Measurements from ENCODE around the gene MEIKIN. TPM values are rescaled to one million over a fixed set of nuclear protein-coding genes. Genes with fewer than 3 reads are reported as not detected.
A peak's percentile ranks its signal among the peaks of the same experiment; 100 is the strongest.
"Not testable (repeated sequence)": the region's sequence is repeated elsewhere in the genome, so short reads cannot be mapped to it uniquely, and the experiment has no call there.

The MEIKIN gene
- total and polyA plus RNA-seq, 2 of the 13 experiments (the other 11 are each of a cell fraction or from before 2014, with no cell fraction given), result not detected

- H3K9me3 ChIP-seq (ENCODE audit: low read length), result peaks cover 27% of the 10 kb centered on the region
- intact Hi-C loops (cut with micrococcal nuclease; ENCODE audit: unreplicated experiment); CTCF ChIA-PET (ENCODE audit: low intra/inter-chr PET ratio, low total read pairs); DNase-seq (ENCODE audit: low spot score); H4K20me1 ChIP-seq (ENCODE audit: insufficient read depth, low read length); H3K36me3 ChIP-seq (replicated peaks in 1 of 2; ENCODE audit: control insufficient read depth in 1 of 2, insufficient read depth in 2 of 2, low read length in 2 of 2); H3K27ac ChIP-seq (ENCODE audit: extremely low read length, insufficient read depth, low read length); in situ Hi-C loops (cut with HindIII; ENCODE audit: extremely low pct_ligation_motif_present, low pct_unique_long_range_greater_than_20kb); H3K9ac ChIP-seq (ENCODE audit: insufficient read depth, low read depth, low read length); H3K4me2 ChIP-seq (ENCODE audit: low read depth, low read length); H3K4me1 ChIP-seq (ENCODE audit: insufficient read depth, low read length); H3K27me3 ChIP-seq (ENCODE audit: control insufficient read depth in 1 of 2, insufficient read depth in 2 of 2, low read length in 2 of 2); H2AFZ ChIP-seq (ENCODE audit: low read length); BruUV-seq (replicated peaks); H3K79me2 ChIP-seq (ENCODE audit: insufficient read depth, low read length); ATAC-seq; FAIRE-seq; H3K4me3 ChIP-seq (replicated peaks in 1 of 3; ENCODE audit: insufficient read depth in 1 of 3, low read depth in 2 of 3, low read length in 3 of 3); POLR2A ChIA-PET: not testable (repeated sequence)
- 0% methylated on average over 1 of the region's 1 CpG for WGBS (ENCODE audit: low lambda C conversion rate)
Measured at GRCh38 chr5:131842971-131843370, 102.5 kb downstream of the MEIKIN start.

- FAIRE-seq; H3K4me1 ChIP-seq (ENCODE audit: insufficient read depth, low read length); intact Hi-C loops (cut with micrococcal nuclease; ENCODE audit: unreplicated experiment); H3K9me3 ChIP-seq (ENCODE audit: low read length); H3K27me3 ChIP-seq (ENCODE audit: control insufficient read depth in 1 of 2, insufficient read depth in 2 of 2, low read length in 2 of 2); POLR2A ChIA-PET; H3K4me2 ChIP-seq (ENCODE audit: low read depth, low read length); BruUV-seq (replicated peaks); H2AFZ ChIP-seq (ENCODE audit: low read length); H3K9ac ChIP-seq (ENCODE audit: insufficient read depth, low read depth, low read length); DNase-seq (ENCODE audit: low spot score); CTCF ChIA-PET (ENCODE audit: low intra/inter-chr PET ratio, low total read pairs); H3K79me2 ChIP-seq (ENCODE audit: insufficient read depth, low read length); H4K20me1 ChIP-seq (ENCODE audit: insufficient read depth, low read length); in situ Hi-C loops (cut with HindIII; ENCODE audit: extremely low pct_ligation_motif_present, low pct_unique_long_range_greater_than_20kb); H3K4me3 ChIP-seq (replicated peaks in 1 of 3; ENCODE audit: insufficient read depth in 1 of 3, low read depth in 2 of 3, low read length in 3 of 3); ATAC-seq; H3K27ac ChIP-seq (ENCODE audit: extremely low read length, insufficient read depth, low read length); H3K36me3 ChIP-seq (replicated peaks in 1 of 2; ENCODE audit: control insufficient read depth in 1 of 2, insufficient read depth in 2 of 2, low read length in 2 of 2): not testable (repeated sequence)
- 6% methylated on average over 2 of the region's 2 CpGs for WGBS (ENCODE audit: low lambda C conversion rate)
Measured at GRCh38 chr5:131832702-131833101, 112.8 kb downstream of the MEIKIN start.

- H3K4me2 ChIP-seq (ENCODE audit: low read depth, low read length), result peak overlapping the region; percentile 19
- no TSS peak for BruUV-seq (replicated peaks)
- DNase-seq (ENCODE audit: low spot score), result peak; percentile 30
- no peaks in the 10 kb centered on the region for H3K79me2 ChIP-seq (ENCODE audit: insufficient read depth, low read length)
- 0% methylated on average over 2 of the region's 2 CpGs for WGBS (ENCODE audit: low lambda C conversion rate)
- no peaks in the 10 kb centered on the region for H3K9me3 ChIP-seq (ENCODE audit: low read length)
- no peak overlapping the region for H3K27ac ChIP-seq (ENCODE audit: extremely low read length, insufficient read depth, low read length)
- intact Hi-C loops (cut with micrococcal nuclease; ENCODE audit: unreplicated experiment) (no loop called here), in situ Hi-C loops (cut with HindIII; ENCODE audit: extremely low pct_ligation_motif_present, low pct_unique_long_range_greater_than_20kb) (no loop called here)
- H3K4me1 ChIP-seq (ENCODE audit: insufficient read depth, low read length), result peaks cover 13% of the 10 kb centered on the region
- no peaks in the 10 kb centered on the region for H3K36me3 ChIP-seq (replicated peaks in 1 of 2; ENCODE audit: control insufficient read depth in 1 of 2, insufficient read depth in 2 of 2, low read length in 2 of 2)
- ChIA-PET POLR2A (interaction anchor here (1.1 kb wide), 1 partner anchor 29 kb away, joined by 4 read pairs; the partner anchor contains the start of gene FNIP1), CTCF (ENCODE audit: low intra/inter-chr PET ratio, low total read pairs) (no interaction called here)
- no peaks in the 10 kb centered on the region for H3K27me3 ChIP-seq (ENCODE audit: control insufficient read depth in 1 of 2, insufficient read depth in 2 of 2, low read length in 2 of 2)
- H3K4me3 ChIP-seq (replicated peaks in 1 of 3; ENCODE audit: insufficient read depth in 1 of 3, low read depth in 2 of 3, low read length in 3 of 3), result no peak overlapping the region
- no peak for FAIRE-seq
- H4K20me1 ChIP-seq (ENCODE audit: insufficient read depth, low read length), result no peaks in the 10 kb centered on the region
- peak; percentile 69 for ATAC-seq
- H2AFZ ChIP-seq (ENCODE audit: low read length), result no peak overlapping the region
- H3K9ac ChIP-seq (ENCODE audit: insufficient read depth, low read depth, low read length), result no peak overlapping the region
- TF ChIP-seq SIN3A (IDR thresholded peaks at IDR 0.05; ENCODE audit: borderline replicate concordance, low read depth, low read length) (no peak), ZNF83 (CRISPR knock-in tag; IDR thresholded peaks at IDR 0.05; ENCODE audit: borderline replicate concordance) (no peak), ZNF136 (CRISPR knock-in tag; IDR thresholded peaks at IDR 0.05; ENCODE audit: low read depth) (no peak), KLF16 (CRISPR knock-in tag; IDR thresholded peaks at IDR 0.05) (no peak), ZNF839 (CRISPR knock-in tag; IDR thresholded peaks at IDR 0.05; ENCODE audit: borderline replicate concordance) (no peak), ZNF781 (CRISPR knock-in tag; IDR thresholded peaks at IDR 0.05; ENCODE audit: borderline replicate concordance, not compliant biosample characterization) (no peak), IKZF5 (CRISPR knock-in tag; IDR thresholded peaks at IDR 0.05) (no peak)
- TF ChIP-seq, protein P1, sequence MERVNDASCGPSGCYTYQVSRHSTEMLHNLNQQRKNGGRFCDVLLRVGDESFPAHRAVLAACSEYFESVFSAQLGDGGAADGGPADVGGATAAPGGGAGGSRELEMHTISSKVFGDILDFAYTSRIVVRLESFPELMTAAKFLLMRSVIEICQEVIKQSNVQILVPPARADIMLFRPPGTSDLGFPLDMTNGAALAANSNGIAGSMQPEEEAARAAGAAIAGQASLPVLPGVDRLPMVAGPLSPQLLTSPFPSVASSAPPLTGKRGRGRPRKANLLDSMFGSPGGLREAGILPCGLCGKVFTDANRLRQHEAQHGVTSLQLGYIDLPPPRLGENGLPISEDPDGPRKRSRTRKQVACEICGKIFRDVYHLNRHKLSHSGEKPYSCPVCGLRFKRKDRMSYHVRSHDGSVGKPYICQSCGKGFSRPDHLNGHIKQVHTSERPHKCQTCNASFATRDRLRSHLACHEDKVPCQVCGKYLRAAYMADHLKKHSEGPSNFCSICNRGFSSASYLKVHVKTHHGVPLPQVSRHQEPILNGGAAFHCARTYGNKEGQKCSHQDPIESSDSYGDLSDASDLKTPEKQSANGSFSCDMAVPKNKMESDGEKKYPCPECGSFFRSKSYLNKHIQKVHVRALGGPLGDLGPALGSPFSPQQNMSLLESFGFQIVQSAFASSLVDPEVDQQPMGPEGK (CRISPR knock-in tag; IDR thresholded peaks at IDR 0.05), result no peak
Measured at GRCh38 chr5:131825404-131826013, 120.0 kb downstream of the MEIKIN start.
